Measurements from ENCODE around the gene FCER2. TPM values are rescaled to one million over a fixed set of nuclear protein-coding genes. Genes with fewer than 3 reads are reported as not detected.

The FCER2 gene
- total RNA-seq, 2 donors from 2014 or later, result not detected

DNA sequence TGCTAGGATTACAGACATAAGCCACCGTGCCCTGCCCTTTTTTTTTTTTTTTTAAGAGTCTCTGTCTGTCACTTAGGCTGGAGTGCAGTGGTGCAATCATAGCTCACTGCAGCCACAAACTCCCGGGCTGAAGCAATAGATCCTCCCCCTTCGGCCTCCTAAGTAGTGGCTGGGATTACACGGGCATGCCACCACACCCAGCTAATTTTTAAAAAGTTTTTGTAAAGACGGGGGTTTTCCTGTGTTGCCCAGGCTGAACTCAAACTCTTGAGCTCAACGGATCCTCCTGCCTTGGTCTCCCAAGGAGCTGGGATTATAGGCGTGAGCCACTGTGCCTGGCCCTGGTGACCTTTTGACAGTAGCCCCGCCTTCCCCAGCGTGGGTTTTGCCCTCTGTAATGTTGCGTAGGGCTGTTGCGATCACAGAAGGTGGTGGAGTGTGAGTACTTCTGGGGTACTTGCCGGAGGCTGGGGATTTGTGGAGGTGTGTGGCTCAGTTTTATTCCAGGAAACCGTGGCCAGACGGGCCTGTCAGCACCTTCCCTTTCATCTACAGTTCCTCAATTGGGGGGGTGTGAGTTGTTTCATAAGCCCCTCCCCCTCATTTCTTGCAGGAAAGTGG, 44.7 kb downstream of the FCER2 start:
- ATAC-seq, result no peak
- WGBS, 2 donors, result 47 to 65% methylated on average over 7 to 14 of the region's 14 CpGs
- peak overlapping the region in 1 of 4 donors; percentile 36 for H3K27ac ChIP-seq

GRCh38 chr19:7655581-7655980, 46.4 kb downstream of the FCER2 start:
- Histone ChIP-seq H3K4me1 (peaks cover 16% of the 10 kb centered on the region), H3K36me3 (replicated peaks in 1 of 2; ENCODE audit: insufficient read depth in 1 of 2, low read depth in 2 of 2) (no peaks in the 10 kb centered on the region), H3K27me3 (no peaks in the 10 kb centered on the region), H3K9me3 (no peaks in the 10 kb centered on the region), H3K27ac (peak overlapping the region in 1 of 4 donors; percentile 48), H3K4me3 (no peak overlapping the region)
- ATAC-seq (no peak), DNase-seq (peak in 1 of 4 donors; percentile 35)
- 56 to 63% methylated on average over 8 of the region's 8 CpGs for WGBS, 2 donors
- TF ChIP-seq POLR2A (IDR thresholded peaks at IDR 0.05), result no peak
- TF ChIP-seq, protein P1, sequence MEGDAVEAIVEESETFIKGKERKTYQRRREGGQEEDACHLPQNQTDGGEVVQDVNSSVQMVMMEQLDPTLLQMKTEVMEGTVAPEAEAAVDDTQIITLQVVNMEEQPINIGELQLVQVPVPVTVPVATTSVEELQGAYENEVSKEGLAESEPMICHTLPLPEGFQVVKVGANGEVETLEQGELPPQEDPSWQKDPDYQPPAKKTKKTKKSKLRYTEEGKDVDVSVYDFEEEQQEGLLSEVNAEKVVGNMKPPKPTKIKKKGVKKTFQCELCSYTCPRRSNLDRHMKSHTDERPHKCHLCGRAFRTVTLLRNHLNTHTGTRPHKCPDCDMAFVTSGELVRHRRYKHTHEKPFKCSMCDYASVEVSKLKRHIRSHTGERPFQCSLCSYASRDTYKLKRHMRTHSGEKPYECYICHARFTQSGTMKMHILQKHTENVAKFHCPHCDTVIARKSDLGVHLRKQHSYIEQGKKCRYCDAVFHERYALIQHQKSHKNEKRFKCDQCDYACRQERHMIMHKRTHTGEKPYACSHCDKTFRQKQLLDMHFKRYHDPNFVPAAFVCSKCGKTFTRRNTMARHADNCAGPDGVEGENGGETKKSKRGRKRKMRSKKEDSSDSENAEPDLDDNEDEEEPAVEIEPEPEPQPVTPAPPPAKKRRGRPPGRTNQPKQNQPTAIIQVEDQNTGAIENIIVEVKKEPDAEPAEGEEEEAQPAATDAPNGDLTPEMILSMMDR (IDR thresholded peaks at IDR 0.05), result no peak
- intact Hi-C loops (cut with DNase I), result no loop called here

More for the DNA sequence above, 44.7 kb downstream of the FCER2 start:
- Histone ChIP-seq H3K4me1 (peaks cover 9% of the 10 kb centered on the region), H3K4me3 (no peak overlapping the region), H3K27me3 (no peaks in the 10 kb centered on the region), H3K9me3 (no peaks in the 10 kb centered on the region), H3K36me3 (replicated peaks in 1 of 2; ENCODE audit: insufficient read depth in 1 of 2, low read depth in 2 of 2) (no peaks in the 10 kb centered on the region)
- peak in 1 of 4 donors; percentile 52 for DNase-seq
- TF ChIP-seq POLR2A (IDR thresholded peaks at IDR 0.05), result no peak
- TF ChIP-seq, protein P1 (IDR thresholded peaks at IDR 0.05), result no peak
- intact Hi-C loops (cut with DNase I), result no loop called here

- no peaks in the 10 kb centered on the region for H3K36me3 ChIP-seq (replicated peaks in 1 of 2; ENCODE audit: insufficient read depth in 1 of 2, low read depth in 2 of 2)
- TF ChIP-seq POLR2A (IDR thresholded peaks at IDR 0.05), result no peak
- TF ChIP-seq, protein P1 (IDR thresholded peaks at IDR 0.05), result no peak
- H3K27ac ChIP-seq, result no peak overlapping the region
- no peak overlapping the region for H3K4me3 ChIP-seq
- no peak for DNase-seq
- 42 to 47% methylated on average over 8 of the region's 8 CpGs for WGBS, 2 donors
- peaks cover 18% of the 10 kb centered on the region for H3K4me1 ChIP-seq
- intact Hi-C loops (cut with DNase I), result no loop called here
- no peak for ATAC-seq
- H3K9me3 ChIP-seq, result no peaks in the 10 kb centered on the region
- no peaks in the 10 kb centered on the region for H3K27me3 ChIP-seq
Observed at GRCh38 chr19:7654401-7654800, 47.5 kb downstream of the FCER2 start.

GRCh38 chr19:7652061-7652641, 49.8 kb downstream of the FCER2 start:
- DNase-seq (peak; percentile 88 to 94 (median 92)), ATAC-seq (peak; percentile 94)
- Histone ChIP-seq H3K27me3 (no peaks in the 10 kb centered on the region), H3K9me3 (no peaks in the 10 kb centered on the region), H3K4me3 (no peak overlapping the region), H3K36me3 (replicated peaks in 1 of 2; ENCODE audit: insufficient read depth in 1 of 2, low read depth in 2 of 2) (no peaks in the 10 kb centered on the region), H3K27ac (peak overlapping the region; percentile 77 to 85 (median 82)), H3K4me1 (peaks cover 27% of the 10 kb centered on the region)
- 3 to 5% methylated on average over 22 to 28 of the region's 28 CpGs for WGBS, 2 donors
- intact Hi-C loops (cut with DNase I), result no loop called here
- peak in 2 of 3 donors; percentile 11 to 28 for TF ChIP-seq POLR2A (IDR thresholded peaks at IDR 0.05)
- TF ChIP-seq, protein P1 (IDR thresholded peaks at IDR 0.05), result peak; percentile 96 to 100 (median 98)
